PC-3 (cell line): Measurements from ENCODE around the gene USF3.

ENCODE experiments used
- EZH2 ChIP-seq: fragments of 300-600 bp; sonication (generic); IDR thresholded peaks from one replicate; pipeline ENCODE4 v1.6.1; 2017; ENCODE audit warnings: antibody characterized with exemption, mild to moderate bottlenecking, low read length; ENCODE audit not compliant: unreplicated experiment
- EZH2phosphoT487 ChIP-seq: fragments of 300-600 bp; sonication (generic); IDR thresholded peaks from 2 replicates; pipeline ENCODE4 v1.6.1; 2018; ENCODE audit warnings: mild to moderate bottlenecking, antibody characterized with exemption, low read length, borderline replicate concordance
- TF ChIP-seq, protein P1 (sequence below): fragments of 300-600 bp; sonication (generic); conservative IDR thresholded peaks from 2 replicates; pipeline ENCODE4 v1.5.1; 2017; ENCODE audit warnings: antibody characterized with exemption, low read depth, mild to moderate bottlenecking, low read length

DNA sequence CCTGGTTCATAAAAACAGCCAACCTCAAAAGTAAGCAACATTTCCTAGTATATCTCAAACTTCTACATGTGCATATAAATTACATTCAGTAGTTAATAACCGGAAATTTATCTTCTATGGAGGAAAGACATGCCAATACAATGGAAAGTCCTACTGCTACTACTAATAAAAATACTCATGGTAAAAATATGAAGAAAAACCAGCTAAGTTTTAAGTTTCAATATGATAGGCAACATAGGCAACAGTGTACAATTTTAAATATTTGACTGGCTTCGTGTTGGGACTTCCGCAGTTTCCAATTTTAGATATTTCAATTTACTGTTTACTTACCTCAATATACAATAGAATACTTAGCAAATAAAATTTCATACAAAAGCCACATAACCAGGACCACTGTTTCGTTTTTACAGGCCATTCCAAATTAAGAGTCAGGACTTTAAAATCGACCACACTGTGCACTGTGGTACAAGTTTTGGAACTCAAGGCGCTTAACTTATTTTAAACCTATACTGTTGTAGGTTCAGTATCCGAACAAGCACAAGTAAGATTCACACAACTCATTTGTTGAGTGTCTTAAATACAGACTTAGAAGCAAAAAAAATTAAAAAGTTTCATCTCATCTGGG lies 46.7 kb upstream of the USF3 start:
- TF ChIP-seq, protein P1, sequence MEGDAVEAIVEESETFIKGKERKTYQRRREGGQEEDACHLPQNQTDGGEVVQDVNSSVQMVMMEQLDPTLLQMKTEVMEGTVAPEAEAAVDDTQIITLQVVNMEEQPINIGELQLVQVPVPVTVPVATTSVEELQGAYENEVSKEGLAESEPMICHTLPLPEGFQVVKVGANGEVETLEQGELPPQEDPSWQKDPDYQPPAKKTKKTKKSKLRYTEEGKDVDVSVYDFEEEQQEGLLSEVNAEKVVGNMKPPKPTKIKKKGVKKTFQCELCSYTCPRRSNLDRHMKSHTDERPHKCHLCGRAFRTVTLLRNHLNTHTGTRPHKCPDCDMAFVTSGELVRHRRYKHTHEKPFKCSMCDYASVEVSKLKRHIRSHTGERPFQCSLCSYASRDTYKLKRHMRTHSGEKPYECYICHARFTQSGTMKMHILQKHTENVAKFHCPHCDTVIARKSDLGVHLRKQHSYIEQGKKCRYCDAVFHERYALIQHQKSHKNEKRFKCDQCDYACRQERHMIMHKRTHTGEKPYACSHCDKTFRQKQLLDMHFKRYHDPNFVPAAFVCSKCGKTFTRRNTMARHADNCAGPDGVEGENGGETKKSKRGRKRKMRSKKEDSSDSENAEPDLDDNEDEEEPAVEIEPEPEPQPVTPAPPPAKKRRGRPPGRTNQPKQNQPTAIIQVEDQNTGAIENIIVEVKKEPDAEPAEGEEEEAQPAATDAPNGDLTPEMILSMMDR = no peak
- TF ChIP-seq EZH2 = no peak
- no peak for TF ChIP-seq EZH2phosphoT487
